NCI-H526 (cell line): ENCODE data around the gene NOL12.
"Not testable (repeated sequence)": the region's sequence is repeated elsewhere in the genome, so short reads cannot be mapped to it uniquely, and the experiment has no call there.

Source experiments
- DNase-seq, 2 experiments: peaks; one replicate each; lab custom pipeline; 2025; lab: John Stamatoyannopoulos, UW

The NOL12 gene

GRCh38 chr22:37679670-37680069, 6.5 kb upstream of the NOL12 start:
- no peak for DNase-seq

GRCh38 chr22:37680191-37680851, 5.8 kb upstream of the NOL12 start:
- DNase-seq, result no peak

- no peak for DNase-seq
Observed at GRCh38 chr22:37681001-37681424, 5.1 kb upstream of the NOL12 start.

- DNase-seq, result peak in 1 of 2 experiments; percentile 75
Observed at GRCh38 chr22:37681556-37682049, 4.5 kb upstream of the NOL12 start.

GRCh38 chr22:37684803-37685615, 1.1 kb upstream of the NOL12 start:
- DNase-seq, result no peak

- no peak for DNase-seq
Observed at GRCh38 chr22:37690407-37690806, 4.3 kb downstream of the NOL12 start.

- DNase-seq, result no peak
Observed at GRCh38 chr22:37690901-37691504, 4.9 kb downstream of the NOL12 start.

- no peak for DNase-seq
Observed at GRCh38 chr22:37692627-37693285, 6.6 kb downstream of the NOL12 start.

GRCh38 chr22:37694131-37694530, 8.0 kb downstream of the NOL12 start:
- DNase-seq, result not testable (repeated sequence)

- not testable (repeated sequence) for DNase-seq
Observed at GRCh38 chr22:37696260-37696656, 10.1 kb downstream of the NOL12 start.

GRCh38 chr22:37696657-37697537, 10.8 kb downstream of the NOL12 start, which contains the start of gene TRIOBP:
TRIOBP (plus strand) TSS chr22:37697048; CDS start chr22:37701366, 4,318 bp downstream.
- peak; percentile 93 to 97 for DNase-seq

- no peak for DNase-seq
Observed at GRCh38 chr22:37697538-37697835, 11.3 kb downstream of the NOL12 start.

- DNase-seq, result no peak
Observed at GRCh38 chr22:37701141-37701786, 15.1 kb downstream of the NOL12 start.

GRCh38 chr22:37703906-37704305, 17.8 kb downstream of the NOL12 start:
- no peak for DNase-seq

GRCh38 chr22:37704645-37705044, 18.5 kb downstream of the NOL12 start:
- DNase-seq, result no peak

- DNase-seq, result no peak
Observed at GRCh38 chr22:37705205-37705604, 19.1 kb downstream of the NOL12 start.

GRCh38 chr22:37708580-37709444, 22.7 kb downstream of the NOL12 start:
- DNase-seq, result peak; percentile 22 to 70

- no peak for DNase-seq
Observed at GRCh38 chr22:37709445-37709765, 23.3 kb downstream of the NOL12 start.

GRCh38 chr22:37710675-37711074, 24.5 kb downstream of the NOL12 start:
- DNase-seq, result no peak

- DNase-seq, result no peak
Observed at GRCh38 chr22:37711490-37711889, 25.3 kb downstream of the NOL12 start.
